ENCODE data around the gene AGO4. TPM values are rescaled to one million over a fixed set of nuclear protein-coding genes. Genes with fewer than 3 reads are reported as not detected.
"Not testable (repeated sequence)": the region's sequence is repeated elsewhere in the genome, so short reads cannot be mapped to it uniquely, and the experiment has no call there.

The AGO4 gene
- total RNA-seq (2014; rRNA removed; shearing (Covaris generic)) = 11.1 and 17.1 TPM in 2 replicates

GRCh38 chr1:35807614-35808449 lies at the start of gene AGO4:
Gene AGO4 (plus strand): TSS chr1:35808016. CDS start chr1:35808417, 401 bp downstream.
- Histone ChIP-seq H3K4me3 (peak within 1 kb of the TSS; percentile 89), H3K27me3 (no peaks in the 10 kb centered on the region), H3K36me3 (no peaks in the 10 kb centered on the region), H3K4me1 (no peaks in the 10 kb centered on the region), H3K27ac (peak within 1 kb of the TSS; percentile 26), H3K9me3 (replicated peaks) (no peaks in the 10 kb centered on the region)
- DNase-seq = peak; percentile 78 to 80

- Histone ChIP-seq H3K4me1 (no peaks in the 10 kb centered on the region), H3K27me3 (no peaks in the 10 kb centered on the region), H3K36me3 (peaks cover 79% of the 10 kb centered on the region), H3K4me3 (no peak overlapping the region), H3K27ac (no peak overlapping the region), H3K9me3 (replicated peaks) (no peaks in the 10 kb centered on the region)
- DNase-seq = no peak
Measured at GRCh38 chr1:35762141-35762540, 45.7 kb upstream of the AGO4 start.

DNA sequence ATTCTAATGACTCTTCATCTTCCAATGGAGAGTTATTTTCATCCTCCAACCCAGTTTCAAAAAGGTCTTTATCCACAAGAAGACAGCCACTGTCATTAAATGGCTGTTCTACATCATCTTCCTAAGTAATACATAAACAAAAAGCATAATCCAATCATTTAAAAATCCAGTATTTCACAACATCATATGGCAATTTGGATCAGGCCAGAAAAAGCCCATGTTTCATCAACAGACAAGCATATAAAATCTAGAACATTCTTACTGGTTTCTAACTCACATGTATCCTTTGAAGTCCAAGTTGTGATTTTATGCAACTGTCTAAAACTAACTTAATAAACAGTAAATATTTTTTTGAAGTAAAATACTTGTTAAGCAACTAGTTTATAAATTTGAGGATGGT lies 44.6 kb upstream of the AGO4 start:
- H3K27ac ChIP-seq = no peak overlapping the region
- no peaks in the 10 kb centered on the region for H3K4me1 ChIP-seq
- no peaks in the 10 kb centered on the region for H3K27me3 ChIP-seq
- no peaks in the 10 kb centered on the region for H3K9me3 ChIP-seq (replicated peaks)
- H3K4me3 ChIP-seq = no peak overlapping the region
- H3K36me3 ChIP-seq = peaks cover 75% of the 10 kb centered on the region
- DNase-seq = no peak

DNA sequence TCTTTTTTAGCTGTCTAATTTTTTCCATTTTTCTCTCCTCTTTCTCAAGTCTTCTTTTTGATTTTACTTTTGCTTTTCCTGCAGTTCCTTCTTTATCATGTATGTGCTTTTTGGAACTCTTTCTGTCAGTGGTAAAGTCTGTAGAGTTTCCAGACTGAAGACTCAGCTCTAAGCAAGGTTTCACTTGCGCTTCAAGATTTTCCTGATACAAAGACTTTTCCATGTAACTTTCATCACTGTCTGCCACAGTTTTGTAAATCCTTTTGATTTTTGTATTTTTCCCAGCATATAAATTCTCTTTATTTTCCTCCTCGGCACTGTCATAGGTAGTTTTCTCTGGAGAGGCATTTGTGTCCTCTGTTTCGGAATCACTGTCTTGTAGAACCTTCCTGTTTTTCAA lies 43.5 kb upstream of the AGO4 start:
- no peak overlapping the region for H3K4me3 ChIP-seq
- peaks cover 66% of the 10 kb centered on the region for H3K36me3 ChIP-seq
- no peak for DNase-seq
- no peaks in the 10 kb centered on the region for H3K27me3 ChIP-seq
- H3K9me3 ChIP-seq (replicated peaks) = no peaks in the 10 kb centered on the region
- H3K27ac ChIP-seq = no peak overlapping the region
- H3K4me1 ChIP-seq = no peaks in the 10 kb centered on the region

DNA sequence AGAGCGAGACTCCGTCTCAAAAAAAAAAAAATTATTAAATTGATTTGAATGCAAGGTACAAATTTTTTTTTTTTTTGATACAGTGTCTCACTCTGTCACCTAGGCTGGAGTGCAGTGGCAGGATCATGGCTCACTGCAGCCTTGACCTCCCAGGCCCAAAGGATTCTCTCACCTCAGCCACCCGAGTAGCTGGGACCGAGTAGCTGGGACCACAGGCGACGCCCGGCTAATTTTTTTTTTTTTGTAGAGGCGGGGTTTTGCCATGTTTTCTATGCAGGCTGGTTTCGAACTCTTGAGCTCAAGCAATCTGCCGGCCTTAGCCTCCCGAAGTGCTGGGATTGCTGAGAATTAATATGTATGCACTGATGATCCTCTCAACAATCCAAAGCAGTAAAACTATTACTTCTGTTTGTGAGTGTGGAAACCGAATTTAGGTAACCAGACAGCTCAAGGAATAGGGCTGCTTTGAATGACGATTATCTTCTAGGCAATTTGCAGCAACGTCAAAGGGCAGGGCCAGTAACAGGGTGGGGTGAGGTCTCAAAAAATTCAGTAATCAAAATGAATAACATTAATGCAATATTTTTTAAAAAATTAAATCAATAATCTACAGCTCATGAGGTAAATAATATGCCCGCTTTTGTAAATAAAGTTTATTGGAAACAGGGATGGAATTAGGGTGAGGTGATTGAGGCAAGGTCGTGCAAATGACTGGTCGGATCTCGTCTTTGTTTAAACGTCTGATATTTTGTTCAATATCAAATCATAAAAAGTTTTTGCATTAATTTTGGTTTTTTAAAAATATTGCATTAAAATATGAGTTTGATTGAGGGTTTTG lies 39.2 kb upstream of the AGO4 start:
- Histone ChIP-seq H3K36me3 (peaks cover 25% of the 10 kb centered on the region), H3K27me3 (no peaks in the 10 kb centered on the region), H3K4me1 (no peaks in the 10 kb centered on the region), H3K9me3 (replicated peaks) (no peaks in the 10 kb centered on the region), H3K27ac (peak overlapping the region; percentile 90), H3K4me3 (peak overlapping the region; percentile 91)
- peak in 1 of 2 experiments; percentile 29 for DNase-seq

DNA sequence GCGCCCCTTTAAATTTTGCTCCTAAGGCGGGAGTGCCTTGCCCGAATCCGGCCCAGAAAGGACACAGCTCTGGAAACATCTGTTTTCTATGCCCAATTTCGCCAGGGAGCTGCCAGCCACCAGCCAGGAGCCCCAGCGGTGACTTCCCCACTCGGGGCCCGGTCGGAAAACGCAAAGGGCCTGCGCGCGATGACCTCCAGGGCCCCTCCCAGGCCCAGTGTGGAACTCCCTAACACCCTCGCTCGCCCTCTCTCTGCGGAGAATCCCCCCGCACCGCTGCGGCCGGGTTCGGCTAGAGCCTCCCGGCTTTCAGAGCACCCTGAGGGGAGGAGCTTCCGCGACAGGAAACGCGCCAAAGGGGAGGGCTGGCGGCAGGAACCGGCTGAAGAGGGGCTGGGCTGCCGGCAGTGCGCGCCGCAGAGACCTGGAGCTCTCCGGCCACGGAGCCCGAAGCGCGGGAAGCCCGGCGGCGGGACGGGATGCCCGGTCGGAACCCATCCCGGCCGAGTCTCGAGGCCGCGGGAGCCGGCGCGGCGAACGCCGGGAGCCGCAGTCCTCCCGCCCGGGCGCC lies 38.5 kb upstream of the AGO4 start:
- Histone ChIP-seq H3K9me3 (replicated peaks) (no peaks in the 10 kb centered on the region), H3K4me3 (peak overlapping the region; percentile 91), H3K27me3 (no peaks in the 10 kb centered on the region), H3K27ac (peak overlapping the region; percentile 90), H3K4me1 (no peaks in the 10 kb centered on the region), H3K36me3 (peaks cover 18% of the 10 kb centered on the region)
- peak; percentile 94 for DNase-seq

- H3K36me3 ChIP-seq = no peaks in the 10 kb centered on the region
- no peaks in the 10 kb centered on the region for H3K27me3 ChIP-seq
- H3K9me3 ChIP-seq (replicated peaks) = no peaks in the 10 kb centered on the region
- H3K27ac ChIP-seq = no peak overlapping the region
- H3K4me3 ChIP-seq = no peak overlapping the region
- H3K4me1 ChIP-seq = no peaks in the 10 kb centered on the region
- DNase-seq = no peak
Measured at GRCh38 chr1:35773711-35774110, 34.1 kb upstream of the AGO4 start.

DNA sequence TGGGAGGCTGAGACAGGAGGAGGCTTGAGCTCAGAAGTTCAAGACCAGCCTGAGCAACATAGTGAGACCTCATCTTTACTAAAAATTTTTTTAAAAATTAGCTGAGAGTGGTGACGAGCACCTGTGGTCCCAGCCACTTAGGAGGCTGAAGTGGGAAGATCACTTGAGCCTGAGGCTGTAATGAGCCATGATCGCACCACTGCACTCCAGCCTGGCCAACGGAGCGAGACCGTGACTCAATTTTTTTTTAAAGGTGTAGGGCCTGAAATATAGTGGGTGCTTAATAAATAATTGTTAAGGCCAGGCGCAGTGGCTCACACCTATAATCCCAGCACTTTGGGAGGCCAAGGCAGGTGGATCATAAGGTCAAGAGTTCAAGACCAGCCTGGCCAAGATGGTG lies 31.6 kb upstream of the AGO4 start:
- H3K27me3 ChIP-seq; H3K4me1 ChIP-seq; H3K36me3 ChIP-seq; H3K27ac ChIP-seq; H3K4me3 ChIP-seq; DNase-seq; H3K9me3 ChIP-seq (replicated peaks): not testable (repeated sequence)

GRCh38 chr1:35777109-35777508 lies 30.7 kb upstream of the AGO4 start:
- H3K4me3 ChIP-seq = no peak overlapping the region
- no peak for DNase-seq
- no peak overlapping the region for H3K27ac ChIP-seq
- no peaks in the 10 kb centered on the region for H3K36me3 ChIP-seq
- H3K9me3 ChIP-seq (replicated peaks) = no peaks in the 10 kb centered on the region
- no peaks in the 10 kb centered on the region for H3K27me3 ChIP-seq
- H3K4me1 ChIP-seq = no peaks in the 10 kb centered on the region

GRCh38 chr1:35783055-35783583 lies 24.7 kb upstream of the AGO4 start:
- Histone ChIP-seq H3K4me1 (no peaks in the 10 kb centered on the region), H3K9me3 (replicated peaks) (peaks cover 7% of the 10 kb centered on the region; the same call in 1 of the 2 replicates), H3K27ac (no peak overlapping the region), H3K27me3 (no peaks in the 10 kb centered on the region), H3K4me3 (no peak overlapping the region), H3K36me3 (no peaks in the 10 kb centered on the region)
- no peak for DNase-seq

GRCh38 chr1:35784364-35784763 lies 23.5 kb upstream of the AGO4 start:
- not testable (repeated sequence) for DNase-seq; H3K36me3 ChIP-seq; H3K4me3 ChIP-seq; H3K4me1 ChIP-seq; H3K9me3 ChIP-seq (replicated peaks); H3K27ac ChIP-seq; H3K27me3 ChIP-seq

DNA sequence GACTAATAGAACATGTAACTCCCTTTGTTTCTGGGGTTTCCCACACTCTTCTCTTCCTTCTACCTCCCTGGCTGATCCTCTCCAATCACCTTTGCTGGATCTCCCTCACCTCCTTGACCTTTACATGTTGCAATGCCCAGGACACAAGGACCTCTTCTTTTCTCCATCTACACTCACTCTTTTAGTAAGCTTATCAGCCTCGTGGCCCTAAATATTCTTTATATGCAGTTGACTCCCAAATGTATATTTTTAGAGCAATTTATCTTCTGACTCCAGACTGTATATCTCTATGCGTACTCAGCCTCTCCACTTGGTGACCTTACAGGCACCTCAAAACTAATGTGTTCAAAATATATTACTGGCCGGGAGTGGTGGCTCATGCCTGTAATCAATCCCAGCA lies 19.7 kb upstream of the AGO4 start:
- H3K27ac ChIP-seq = no peak overlapping the region
- H3K27me3 ChIP-seq = no peaks in the 10 kb centered on the region
- H3K4me3 ChIP-seq = no peak overlapping the region
- no peaks in the 10 kb centered on the region for H3K36me3 ChIP-seq
- peaks cover 5% of the 10 kb centered on the region; the same call in 1 of the 2 replicates for H3K9me3 ChIP-seq (replicated peaks)
- H3K4me1 ChIP-seq = no peaks in the 10 kb centered on the region
- no peak for DNase-seq

GRCh38 chr1:35790670-35791069 lies 17.1 kb upstream of the AGO4 start:
- no peaks in the 10 kb centered on the region for H3K9me3 ChIP-seq (replicated peaks)
- no peak for DNase-seq
- H3K27me3 ChIP-seq = no peaks in the 10 kb centered on the region
- H3K27ac ChIP-seq = no peak overlapping the region
- H3K36me3 ChIP-seq = no peaks in the 10 kb centered on the region
- no peak overlapping the region for H3K4me3 ChIP-seq
- peaks cover 4% of the 10 kb centered on the region; the same call in 1 of the 2 replicates for H3K4me1 ChIP-seq

DNA sequence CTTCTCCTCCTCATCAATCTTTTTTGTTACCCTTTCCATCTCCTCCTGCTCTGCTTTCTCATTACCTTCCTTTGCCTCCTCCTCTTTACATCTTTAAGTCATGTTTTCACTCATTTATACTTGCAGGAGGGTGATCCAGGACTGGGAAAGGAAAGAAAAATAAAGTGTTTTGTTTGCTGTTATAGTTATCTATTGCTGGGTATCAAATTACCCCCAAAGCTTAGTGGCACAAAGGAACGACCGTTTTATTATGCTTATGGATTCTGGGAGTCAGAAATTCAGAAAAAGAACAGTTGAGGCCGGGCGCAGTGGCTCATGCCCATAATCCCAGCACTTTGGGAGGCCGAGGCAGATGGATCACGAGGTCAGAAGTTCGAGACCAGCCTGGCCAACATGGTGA lies 12.5 kb upstream of the AGO4 start:
- DNase-seq = no peak
- no peaks in the 10 kb centered on the region for H3K27me3 ChIP-seq
- peaks cover 4% of the 10 kb centered on the region; the same call in 1 of the 2 replicates for H3K4me1 ChIP-seq
- no peak overlapping the region for H3K4me3 ChIP-seq
- H3K27ac ChIP-seq = no peak overlapping the region
- no peaks in the 10 kb centered on the region for H3K9me3 ChIP-seq (replicated peaks)
- no peaks in the 10 kb centered on the region for H3K36me3 ChIP-seq

DNA sequence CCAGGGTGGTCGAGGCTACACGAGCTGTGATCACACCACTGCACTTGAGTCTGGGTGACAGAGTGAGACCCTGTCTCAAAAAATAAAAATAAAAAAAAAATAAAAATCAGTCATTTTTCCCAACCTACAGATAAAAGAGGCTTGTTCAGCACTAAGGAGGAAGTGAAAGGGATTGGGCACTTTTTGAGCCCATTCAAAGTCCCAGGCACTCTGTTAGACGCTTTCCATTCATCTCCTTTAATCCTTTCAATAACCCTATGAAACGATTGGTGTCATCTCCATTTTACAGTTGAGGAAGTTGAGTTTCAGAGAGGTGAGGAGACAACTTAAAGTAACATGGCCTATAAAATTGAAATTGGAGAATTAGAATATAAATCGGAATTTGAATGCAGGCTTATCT lies 10.4 kb upstream of the AGO4 start:
- no peaks in the 10 kb centered on the region for H3K9me3 ChIP-seq (replicated peaks)
- no peaks in the 10 kb centered on the region for H3K27me3 ChIP-seq
- no peak overlapping the region for H3K4me3 ChIP-seq
- H3K4me1 ChIP-seq = peaks cover 4% of the 10 kb centered on the region; the same call in 1 of the 2 replicates
- no peak overlapping the region for H3K27ac ChIP-seq
- no peaks in the 10 kb centered on the region for H3K36me3 ChIP-seq
- no peak for DNase-seq

Measured in SJCRH30 (cell line).